ENCODE measurements around the gene CCDC88B. TPM values are rescaled to one million over a fixed set of nuclear protein-coding genes. Genes with fewer than 3 reads are reported as not detected.
A peak's percentile ranks its signal among the peaks of the same experiment; 100 is the strongest.

The CCDC88B gene
- total and polyA plus RNA-seq, 9 of the 15 experiments (the other 6 are each of a cell fraction or from before 2014, with no cell fraction given), result 0.13 to 18.1 (median 7.9) TPM

DNA sequence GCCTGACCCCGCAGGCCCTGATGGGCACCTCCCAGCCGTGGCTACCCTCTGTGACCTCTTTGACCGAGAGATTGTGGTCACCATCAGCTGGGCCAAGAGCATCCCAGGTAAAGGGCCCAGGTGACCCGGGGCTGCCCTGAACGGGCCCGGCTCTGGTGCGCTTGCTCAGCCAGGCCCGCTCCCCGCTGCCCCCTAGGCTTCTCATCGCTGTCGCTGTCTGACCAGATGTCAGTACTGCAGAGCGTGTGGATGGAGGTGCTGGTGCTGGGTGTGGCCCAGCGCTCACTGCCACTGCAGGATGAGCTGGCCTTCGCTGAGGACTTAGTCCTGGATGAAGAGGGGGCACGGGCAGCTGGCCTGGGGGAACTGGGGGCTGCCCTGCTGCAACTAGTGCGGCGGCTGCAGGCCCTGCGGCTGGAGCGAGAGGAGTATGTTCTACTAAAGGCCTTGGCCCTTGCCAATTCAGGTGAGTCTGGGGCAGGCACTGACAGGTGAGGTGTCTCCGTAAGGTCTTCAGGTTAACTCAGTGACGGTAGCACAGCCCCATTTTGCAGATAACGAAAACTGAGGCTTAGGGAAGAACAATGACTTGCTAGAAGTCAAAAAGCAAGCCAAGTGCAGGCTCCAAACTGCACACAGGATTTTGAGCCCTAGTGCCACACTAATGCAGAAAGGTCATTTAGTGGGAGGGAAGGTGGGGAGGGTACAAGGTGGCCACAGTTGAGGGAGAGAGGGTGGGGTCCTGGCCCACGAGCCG, 25.0 kb upstream of the CCDC88B start (continued):
- TF ChIP-seq TAF1 (IDR thresholded peaks at IDR 0.05; ENCODE audit: control insufficient read depth, extremely low read depth, insufficient read depth, low read length, severe bottlenecking), result no peak
- TF ChIP-seq SPI1 (IDR thresholded peaks at IDR 0.05; ENCODE audit: borderline replicate concordance, low read depth, low read length), result no peak
- TF ChIP-seq, protein P1, sequence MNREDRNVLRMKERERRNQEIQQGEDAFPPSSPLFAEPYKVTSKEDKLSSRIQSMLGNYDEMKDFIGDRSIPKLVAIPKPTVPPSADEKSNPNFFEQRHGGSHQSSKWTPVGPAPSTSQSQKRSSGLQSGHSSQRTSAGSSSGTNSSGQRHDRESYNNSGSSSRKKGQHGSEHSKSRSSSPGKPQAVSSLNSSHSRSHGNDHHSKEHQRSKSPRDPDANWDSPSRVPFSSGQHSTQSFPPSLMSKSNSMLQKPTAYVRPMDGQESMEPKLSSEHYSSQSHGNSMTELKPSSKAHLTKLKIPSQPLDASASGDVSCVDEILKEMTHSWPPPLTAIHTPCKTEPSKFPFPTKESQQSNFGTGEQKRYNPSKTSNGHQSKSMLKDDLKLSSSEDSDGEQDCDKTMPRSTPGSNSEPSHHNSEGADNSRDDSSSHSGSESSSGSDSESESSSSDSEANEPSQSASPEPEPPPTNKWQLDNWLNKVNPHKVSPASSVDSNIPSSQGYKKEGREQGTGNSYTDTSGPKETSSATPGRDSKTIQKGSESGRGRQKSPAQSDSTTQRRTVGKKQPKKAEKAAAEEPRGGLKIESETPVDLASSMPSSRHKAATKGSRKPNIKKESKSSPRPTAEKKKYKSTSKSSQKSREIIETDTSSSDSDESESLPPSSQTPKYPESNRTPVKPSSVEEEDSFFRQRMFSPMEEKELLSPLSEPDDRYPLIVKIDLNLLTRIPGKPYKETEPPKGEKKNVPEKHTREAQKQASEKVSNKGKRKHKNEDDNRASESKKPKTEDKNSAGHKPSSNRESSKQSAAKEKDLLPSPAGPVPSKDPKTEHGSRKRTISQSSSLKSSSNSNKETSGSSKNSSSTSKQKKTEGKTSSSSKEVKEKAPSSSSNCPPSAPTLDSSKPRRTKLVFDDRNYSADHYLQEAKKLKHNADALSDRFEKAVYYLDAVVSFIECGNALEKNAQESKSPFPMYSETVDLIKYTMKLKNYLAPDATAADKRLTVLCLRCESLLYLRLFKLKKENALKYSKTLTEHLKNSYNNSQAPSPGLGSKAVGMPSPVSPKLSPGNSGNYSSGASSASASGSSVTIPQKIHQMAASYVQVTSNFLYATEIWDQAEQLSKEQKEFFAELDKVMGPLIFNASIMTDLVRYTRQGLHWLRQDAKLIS (CRISPR knock-in tag; IDR thresholded peaks at IDR 0.05), result no peak
- TF ChIP-seq, protein P2, sequence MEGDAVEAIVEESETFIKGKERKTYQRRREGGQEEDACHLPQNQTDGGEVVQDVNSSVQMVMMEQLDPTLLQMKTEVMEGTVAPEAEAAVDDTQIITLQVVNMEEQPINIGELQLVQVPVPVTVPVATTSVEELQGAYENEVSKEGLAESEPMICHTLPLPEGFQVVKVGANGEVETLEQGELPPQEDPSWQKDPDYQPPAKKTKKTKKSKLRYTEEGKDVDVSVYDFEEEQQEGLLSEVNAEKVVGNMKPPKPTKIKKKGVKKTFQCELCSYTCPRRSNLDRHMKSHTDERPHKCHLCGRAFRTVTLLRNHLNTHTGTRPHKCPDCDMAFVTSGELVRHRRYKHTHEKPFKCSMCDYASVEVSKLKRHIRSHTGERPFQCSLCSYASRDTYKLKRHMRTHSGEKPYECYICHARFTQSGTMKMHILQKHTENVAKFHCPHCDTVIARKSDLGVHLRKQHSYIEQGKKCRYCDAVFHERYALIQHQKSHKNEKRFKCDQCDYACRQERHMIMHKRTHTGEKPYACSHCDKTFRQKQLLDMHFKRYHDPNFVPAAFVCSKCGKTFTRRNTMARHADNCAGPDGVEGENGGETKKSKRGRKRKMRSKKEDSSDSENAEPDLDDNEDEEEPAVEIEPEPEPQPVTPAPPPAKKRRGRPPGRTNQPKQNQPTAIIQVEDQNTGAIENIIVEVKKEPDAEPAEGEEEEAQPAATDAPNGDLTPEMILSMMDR (IDR thresholded peaks at IDR 0.05 in 2 of 3, conservative IDR thresholded peaks at IDR 0.05 in 1 of 3; ENCODE audit: insufficient read depth in 2 of 3, low read depth in 1 of 3, low read length in 3 of 3), result 0 out of 6 replicates have a peak, but pooled peaks of 1 of the 3 experiments have one; percentile 4
- TF ChIP-seq ZZZ3 (IDR thresholded peaks at IDR 0.05), result no peak
- no peak for TF ChIP-seq ZNF695 (CRISPR knock-in tag; IDR thresholded peaks at IDR 0.05)
- TF ChIP-seq HNRNPH1 (optimal IDR thresholded peaks at IDR 0.05; ENCODE audit: low read depth, low read length), result no peak
- TF ChIP-seq, protein P3, sequence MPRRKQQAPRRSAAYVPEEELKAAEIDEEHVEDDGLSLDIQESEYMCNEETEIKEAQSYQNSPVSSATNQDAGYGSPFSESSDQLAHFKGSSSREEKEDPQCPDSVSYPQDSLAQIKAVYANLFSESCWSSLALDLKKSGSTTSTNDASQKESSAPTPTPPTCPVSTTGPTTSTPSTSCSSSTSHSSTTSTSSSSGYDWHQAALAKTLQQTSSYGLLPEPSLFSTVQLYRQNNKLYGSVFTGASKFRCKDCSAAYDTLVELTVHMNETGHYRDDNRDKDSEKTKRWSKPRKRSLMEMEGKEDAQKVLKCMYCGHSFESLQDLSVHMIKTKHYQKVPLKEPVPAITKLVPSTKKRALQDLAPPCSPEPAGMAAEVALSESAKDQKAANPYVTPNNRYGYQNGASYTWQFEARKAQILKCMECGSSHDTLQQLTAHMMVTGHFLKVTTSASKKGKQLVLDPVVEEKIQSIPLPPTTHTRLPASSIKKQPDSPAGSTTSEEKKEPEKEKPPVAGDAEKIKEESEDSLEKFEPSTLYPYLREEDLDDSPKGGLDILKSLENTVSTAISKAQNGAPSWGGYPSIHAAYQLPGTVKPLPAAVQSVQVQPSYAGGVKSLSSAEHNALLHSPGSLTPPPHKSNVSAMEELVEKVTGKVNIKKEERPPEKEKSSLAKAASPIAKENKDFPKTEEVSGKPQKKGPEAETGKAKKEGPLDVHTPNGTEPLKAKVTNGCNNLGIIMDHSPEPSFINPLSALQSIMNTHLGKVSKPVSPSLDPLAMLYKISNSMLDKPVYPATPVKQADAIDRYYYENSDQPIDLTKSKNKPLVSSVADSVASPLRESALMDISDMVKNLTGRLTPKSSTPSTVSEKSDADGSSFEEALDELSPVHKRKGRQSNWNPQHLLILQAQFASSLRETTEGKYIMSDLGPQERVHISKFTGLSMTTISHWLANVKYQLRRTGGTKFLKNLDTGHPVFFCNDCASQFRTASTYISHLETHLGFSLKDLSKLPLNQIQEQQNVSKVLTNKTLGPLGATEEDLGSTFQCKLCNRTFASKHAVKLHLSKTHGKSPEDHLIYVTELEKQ (CRISPR knock-in tag; IDR thresholded peaks at IDR 0.05), result no peak
- TF ChIP-seq SAFB2 (IDR thresholded peaks at IDR 0.05; ENCODE audit: borderline replicate concordance, low read depth, low read length, severe bottlenecking), result no peak
- TF ChIP-seq CHD2 (IDR thresholded peaks at IDR 0.05; ENCODE audit: low read depth, low read length), result no peak
- TF ChIP-seq, protein P4, sequence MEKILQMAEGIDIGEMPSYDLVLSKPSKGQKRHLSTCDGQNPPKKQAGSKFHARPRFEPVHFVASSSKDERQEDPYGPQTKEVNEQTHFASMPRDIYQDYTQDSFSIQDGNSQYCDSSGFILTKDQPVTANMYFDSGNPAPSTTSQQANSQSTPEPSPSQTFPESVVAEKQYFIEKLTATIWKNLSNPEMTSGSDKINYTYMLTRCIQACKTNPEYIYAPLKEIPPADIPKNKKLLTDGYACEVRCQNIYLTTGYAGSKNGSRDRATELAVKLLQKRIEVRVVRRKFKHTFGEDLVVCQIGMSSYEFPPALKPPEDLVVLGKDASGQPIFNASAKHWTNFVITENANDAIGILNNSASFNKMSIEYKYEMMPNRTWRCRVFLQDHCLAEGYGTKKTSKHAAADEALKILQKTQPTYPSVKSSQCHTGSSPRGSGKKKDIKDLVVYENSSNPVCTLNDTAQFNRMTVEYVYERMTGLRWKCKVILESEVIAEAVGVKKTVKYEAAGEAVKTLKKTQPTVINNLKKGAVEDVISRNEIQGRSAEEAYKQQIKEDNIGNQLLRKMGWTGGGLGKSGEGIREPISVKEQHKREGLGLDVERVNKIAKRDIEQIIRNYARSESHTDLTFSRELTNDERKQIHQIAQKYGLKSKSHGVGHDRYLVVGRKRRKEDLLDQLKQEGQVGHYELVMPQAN (IDR thresholded peaks at IDR 0.05; ENCODE audit: borderline replicate concordance), result no peak
- TF ChIP-seq ZNF224 (CRISPR knock-in tag; IDR thresholded peaks at IDR 0.05), result no peak
- no peak for TF ChIP-seq MYBL2 (IDR thresholded peaks at IDR 0.05; ENCODE audit: low read depth)
- TF ChIP-seq MYBL2 (CRISPR knock-in tag; IDR thresholded peaks at IDR 0.05; ENCODE audit: borderline replicate concordance), result no peak
- TF ChIP-seq POLR2G (IDR thresholded peaks at IDR 0.05; ENCODE audit: low read depth, low read length), result peak; percentile 59
